ENCODE results near the gene MCRIP1. TPM values are rescaled to one million over a fixed set of nuclear protein-coding genes. Genes with fewer than 3 reads are reported as not detected.

MCRIP1 gene
- total and polyA plus RNA-seq, 2 of the 13 experiments (the other 11 are each of a cell fraction or from before 2014, with no cell fraction given) = 79.7 to 84.9 TPM

DNA sequence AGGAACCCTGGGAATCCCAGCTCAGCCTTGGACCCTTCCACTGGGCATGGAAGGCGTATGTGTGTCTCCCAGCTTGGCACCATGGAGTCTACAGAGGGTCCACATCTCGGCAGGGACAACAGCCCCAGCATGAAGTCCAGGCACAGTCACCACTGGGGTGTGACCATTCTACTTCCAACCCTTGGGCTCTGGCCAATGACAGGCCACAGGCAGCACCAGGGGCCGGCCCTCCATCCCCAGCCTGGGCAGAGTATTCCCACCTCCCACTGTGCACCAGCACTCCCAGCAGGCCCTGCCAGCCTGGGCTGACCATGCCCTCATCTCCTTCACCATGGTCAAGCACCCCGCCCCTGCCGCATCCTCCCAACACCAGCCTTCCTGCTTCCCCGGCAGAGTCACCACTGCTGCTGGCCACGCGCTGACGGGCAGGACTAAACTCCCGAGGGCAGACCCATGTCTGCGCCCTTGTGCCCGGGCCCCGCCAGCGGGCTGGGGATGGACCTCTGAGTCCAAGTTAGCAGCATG lies 11.3 kb upstream of the MCRIP1 start (continued):
- TF ChIP-seq, protein P1, sequence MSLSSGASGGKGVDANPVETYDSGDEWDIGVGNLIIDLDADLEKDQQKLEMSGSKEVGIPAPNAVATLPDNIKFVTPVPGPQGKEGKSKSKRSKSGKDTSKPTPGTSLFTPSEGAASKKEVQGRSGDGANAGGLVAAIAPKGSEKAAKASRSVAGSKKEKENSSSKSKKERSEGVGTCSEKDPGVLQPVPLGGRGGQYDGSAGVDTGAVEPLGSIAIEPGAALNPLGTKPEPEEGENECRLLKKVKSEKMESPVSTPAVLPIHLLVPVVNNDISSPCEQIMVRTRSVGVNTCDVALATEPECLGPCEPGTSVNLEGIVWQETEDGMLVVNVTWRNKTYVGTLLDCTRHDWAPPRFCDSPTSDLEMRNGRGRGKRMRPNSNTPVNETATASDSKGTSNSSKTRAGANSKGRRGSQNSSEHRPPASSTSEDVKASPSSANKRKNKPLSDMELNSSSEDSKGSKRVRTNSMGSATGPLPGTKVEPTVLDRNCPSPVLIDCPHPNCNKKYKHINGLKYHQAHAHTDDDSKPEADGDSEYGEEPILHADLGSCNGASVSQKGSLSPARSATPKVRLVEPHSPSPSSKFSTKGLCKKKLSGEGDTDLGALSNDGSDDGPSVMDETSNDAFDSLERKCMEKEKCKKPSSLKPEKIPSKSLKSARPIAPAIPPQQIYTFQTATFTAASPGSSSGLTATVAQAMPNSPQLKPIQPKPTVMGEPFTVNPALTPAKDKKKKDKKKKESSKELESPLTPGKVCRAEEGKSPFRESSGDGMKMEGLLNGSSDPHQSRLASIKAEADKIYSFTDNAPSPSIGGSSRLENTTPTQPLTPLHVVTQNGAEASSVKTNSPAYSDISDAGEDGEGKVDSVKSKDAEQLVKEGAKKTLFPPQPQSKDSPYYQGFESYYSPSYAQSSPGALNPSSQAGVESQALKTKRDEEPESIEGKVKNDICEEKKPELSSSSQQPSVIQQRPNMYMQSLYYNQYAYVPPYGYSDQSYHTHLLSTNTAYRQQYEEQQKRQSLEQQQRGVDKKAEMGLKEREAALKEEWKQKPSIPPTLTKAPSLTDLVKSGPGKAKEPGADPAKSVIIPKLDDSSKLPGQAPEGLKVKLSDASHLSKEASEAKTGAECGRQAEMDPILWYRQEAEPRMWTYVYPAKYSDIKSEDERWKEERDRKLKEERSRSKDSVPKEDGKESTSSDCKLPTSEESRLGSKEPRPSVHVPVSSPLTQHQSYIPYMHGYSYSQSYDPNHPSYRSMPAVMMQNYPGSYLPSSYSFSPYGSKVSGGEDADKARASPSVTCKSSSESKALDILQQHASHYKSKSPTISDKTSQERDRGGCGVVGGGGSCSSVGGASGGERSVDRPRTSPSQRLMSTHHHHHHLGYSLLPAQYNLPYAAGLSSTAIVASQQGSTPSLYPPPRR (CRISPR knock-in tag; IDR thresholded peaks at IDR 0.05; ENCODE audit: borderline replicate concordance) = no peak
- TF ChIP-seq GPBP1L1 (CRISPR knock-in tag; IDR thresholded peaks at IDR 0.05) (no peak), ZKSCAN8 (CRISPR knock-in tag; IDR thresholded peaks at IDR 0.05; ENCODE audit: borderline replicate concordance) (no peak), SRSF1 (optimal IDR thresholded peaks at IDR 0.05; ENCODE audit: low read depth, low read length) (peak; percentile 25)

DNA sequence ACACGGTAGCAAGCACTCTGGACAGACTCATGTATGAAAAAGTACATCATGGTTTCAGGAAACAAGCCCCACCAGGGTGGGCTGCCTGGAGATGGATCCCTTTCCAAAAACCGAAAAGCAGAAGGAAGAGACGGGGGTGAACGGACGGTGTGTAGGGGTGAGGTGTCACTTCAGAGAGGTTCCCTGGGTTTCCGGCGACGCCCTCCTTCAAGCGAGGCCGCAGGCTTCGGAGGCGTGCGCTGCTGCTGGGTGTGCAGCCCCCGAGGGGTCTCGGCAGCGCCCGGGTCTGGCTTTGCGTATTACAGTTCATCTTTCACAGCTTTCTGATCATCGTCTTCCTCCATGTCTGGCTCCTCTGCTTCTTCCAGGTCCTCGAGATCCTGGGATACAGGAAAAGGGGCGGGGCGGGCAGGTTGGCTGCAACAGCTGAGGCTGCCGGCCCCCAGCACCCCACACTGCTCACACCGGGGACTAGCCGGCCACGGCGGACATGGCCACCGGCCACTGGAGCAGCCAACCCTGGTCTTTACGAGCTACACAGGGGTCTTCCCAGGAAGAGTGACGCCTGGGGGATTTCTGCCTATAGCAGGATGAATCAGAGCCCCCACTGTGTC lies 10.7 kb upstream of the MCRIP1 start:
- FAIRE-seq (no peak), ATAC-seq (no peak), DNase-seq (ENCODE audit: low spot score) (no peak)
- Histone ChIP-seq H2AFZ (ENCODE audit: low read length) (no peak overlapping the region), H3K9me3 (ENCODE audit: low read length) (no peaks in the 10 kb centered on the region), H3K79me2 (ENCODE audit: insufficient read depth, low read length) (no peaks in the 10 kb centered on the region), H4K20me1 (ENCODE audit: insufficient read depth, low read length) (peaks cover 6% of the 10 kb centered on the region; the same call in 1 of the 2 replicates), H3K4me1 (ENCODE audit: insufficient read depth, low read length) (peaks cover 20% of the 10 kb centered on the region), H3K4me3 (replicated peaks in 1 of 3; ENCODE audit: insufficient read depth in 1 of 3, low read depth in 2 of 3, low read length in 3 of 3) (no peak overlapping the region), H3K36me3 (replicated peaks in 1 of 2; ENCODE audit: control insufficient read depth in 1 of 2, insufficient read depth in 2 of 2, low read length in 2 of 2) (peaks cover 39 to 56% of the 10 kb centered on the region in 2 experiments), H3K9ac (ENCODE audit: insufficient read depth, low read depth, low read length) (no peak overlapping the region), H3K27me3 (ENCODE audit: control insufficient read depth in 1 of 2, insufficient read depth in 2 of 2, low read length in 2 of 2) (no peaks in the 10 kb centered on the region), H3K4me2 (ENCODE audit: low read depth, low read length) (no peak overlapping the region), H3K27ac (ENCODE audit: extremely low read length, insufficient read depth, low read length) (no peak overlapping the region)
- ChIA-PET CTCF (ENCODE audit: low intra/inter-chr PET ratio, low total read pairs) (no interaction called here), POLR2A (interaction anchor here (1.2 to 3.8 kb wide), 5 partner anchors 10 to 22 kb away, joined by 3 to 30 read pairs (median 6); partner anchors contain the start of gene MCRIP1)
- intact Hi-C loops (cut with micrococcal nuclease; ENCODE audit: unreplicated experiment) (no loop called here), in situ Hi-C loops (cut with HindIII; ENCODE audit: extremely low pct_ligation_motif_present, low pct_unique_long_range_greater_than_20kb) (no loop called here)
- no TSS peak for BruUV-seq (replicated peaks)
- WGBS (ENCODE audit: low lambda C conversion rate) = 96% methylated on average over 30 of the region's 30 CpGs
- TF ChIP-seq KLF12 (CRISPR knock-in tag; IDR thresholded peaks at IDR 0.05; ENCODE audit: borderline replicate concordance) (no peak), ZNF710 (CRISPR knock-in tag; IDR thresholded peaks at IDR 0.05; ENCODE audit: borderline replicate concordance) (no peak), NKX3-1 (CRISPR knock-in tag; IDR thresholded peaks at IDR 0.05) (peak; percentile 22; the same call in 1 of the 2 replicates), SIX1 (CRISPR knock-in tag; IDR thresholded peaks at IDR 0.05; ENCODE audit: borderline replicate concordance) (no peak), UBTF (CRISPR knock-in tag; IDR thresholded peaks at IDR 0.05) (no peak), MEF2D (CRISPR knock-in tag; IDR thresholded peaks at IDR 0.05) (no peak)
